NCI-H2196 treated with DMSO at 0.1 percent for 48 hours (cell line): ENCODE results near the gene CASP14.
"Not testable (repeated sequence)": the region's sequence is repeated elsewhere in the genome, so short reads cannot be mapped to it uniquely, and the experiment has no call there.

Experiments used
- DNase-seq: peaks from one replicate; lab custom pipeline; 2025; ENCODE audit not compliant: unreplicated experiment; lab: John Stamatoyannopoulos, UW

Gene CASP14

DNA sequence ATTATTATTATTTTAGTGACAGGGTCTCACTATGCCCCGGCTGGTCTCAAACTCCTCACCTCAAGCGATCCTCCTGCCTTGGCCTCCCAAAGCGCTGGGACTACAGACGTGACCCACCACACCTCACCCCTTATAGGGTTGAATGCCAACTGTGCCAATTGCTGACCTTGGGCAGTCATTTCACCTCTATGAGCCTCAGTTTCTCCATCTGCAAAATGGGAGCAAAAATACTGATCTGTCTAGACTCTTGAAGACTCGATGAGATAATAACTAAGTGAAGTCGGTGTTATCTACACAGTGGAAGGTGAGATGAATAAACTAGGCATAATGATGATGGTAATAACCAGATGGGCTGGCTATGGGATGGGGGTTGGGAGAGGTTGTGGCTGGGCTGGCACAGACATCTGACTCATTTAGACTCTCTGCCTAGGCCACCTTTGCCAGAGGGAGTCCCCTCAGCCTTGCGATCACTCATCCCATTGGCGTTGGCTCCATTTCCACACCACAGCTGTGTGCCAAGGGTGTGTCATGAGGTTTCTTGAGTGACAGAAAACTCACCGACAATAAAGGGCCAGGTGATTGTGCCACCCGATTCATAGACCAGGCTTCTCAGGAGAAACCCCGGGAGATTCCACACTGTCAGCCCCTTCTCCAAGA is at the start of gene CASP14:
TSS of gene CASP14 (plus strand) at position 596 of the 657 bp plus-strand sequence. CDS start 2,772 bp downstream, outside the sequence.
- DNase-seq, result no peak

DNA sequence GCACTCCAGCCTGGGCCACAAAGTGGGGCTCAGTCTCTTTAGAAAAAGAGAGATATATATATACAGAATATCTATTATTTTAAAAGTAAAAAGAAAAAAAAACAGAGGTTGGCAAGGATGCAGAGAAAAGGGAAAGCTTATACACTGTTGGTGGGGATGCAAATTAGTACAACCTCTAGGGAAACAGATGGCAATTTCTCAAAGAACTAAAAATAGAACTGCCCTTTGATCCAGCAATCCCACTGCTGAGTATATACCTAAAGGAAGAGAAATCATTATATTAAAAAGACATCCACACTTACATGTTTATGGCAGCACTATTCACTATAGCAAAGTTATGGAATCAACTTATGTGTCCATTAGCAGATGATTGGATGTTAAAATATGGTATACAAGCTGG is 41.0 kb upstream of the CASP14 start:
- no peak for DNase-seq

DNA sequence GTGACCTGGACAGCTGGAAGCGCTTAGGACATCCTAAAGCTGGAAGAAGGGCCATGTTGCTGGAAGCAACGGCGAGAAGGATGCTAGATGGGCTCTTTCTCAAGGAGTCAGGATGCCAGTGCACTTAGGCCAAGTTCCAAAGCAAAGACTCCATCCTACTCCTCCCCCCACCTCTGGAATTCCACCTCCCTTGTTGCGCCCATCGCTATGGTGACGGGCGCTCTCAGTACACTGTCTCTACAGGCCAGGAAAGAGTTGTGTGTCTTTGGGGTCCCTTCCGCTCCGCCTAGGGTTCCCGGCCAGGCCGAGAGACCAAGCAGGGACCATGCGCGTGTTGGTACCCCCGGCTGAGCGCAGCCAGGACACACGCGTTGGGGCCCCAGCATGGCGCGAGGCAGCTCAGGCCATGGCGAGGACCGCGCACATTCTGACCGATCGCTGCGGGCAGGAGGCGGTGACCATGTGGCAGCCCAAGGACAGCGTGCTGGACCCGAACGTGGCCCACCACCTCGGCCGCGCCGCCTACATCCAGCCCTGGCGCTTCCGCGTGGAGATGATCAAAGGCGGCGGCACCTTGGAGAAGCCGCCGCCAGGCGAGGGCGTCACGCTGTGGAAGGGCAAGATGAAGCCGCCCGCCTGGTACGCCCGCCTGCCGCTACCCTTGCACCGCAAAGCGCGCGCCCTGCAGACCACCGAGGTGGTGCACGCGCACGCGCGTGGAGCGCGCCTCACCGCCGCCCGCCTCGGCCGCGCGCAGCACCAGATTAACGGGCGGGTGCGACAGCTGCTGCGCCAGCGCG is 38.6 kb upstream of the CASP14 start:
- DNase-seq, result no peak

- DNase-seq, result no peak
These were observed 34.7 kb upstream of the CASP14 start for GRCh38 chr19:15014579-15014978.

DNA sequence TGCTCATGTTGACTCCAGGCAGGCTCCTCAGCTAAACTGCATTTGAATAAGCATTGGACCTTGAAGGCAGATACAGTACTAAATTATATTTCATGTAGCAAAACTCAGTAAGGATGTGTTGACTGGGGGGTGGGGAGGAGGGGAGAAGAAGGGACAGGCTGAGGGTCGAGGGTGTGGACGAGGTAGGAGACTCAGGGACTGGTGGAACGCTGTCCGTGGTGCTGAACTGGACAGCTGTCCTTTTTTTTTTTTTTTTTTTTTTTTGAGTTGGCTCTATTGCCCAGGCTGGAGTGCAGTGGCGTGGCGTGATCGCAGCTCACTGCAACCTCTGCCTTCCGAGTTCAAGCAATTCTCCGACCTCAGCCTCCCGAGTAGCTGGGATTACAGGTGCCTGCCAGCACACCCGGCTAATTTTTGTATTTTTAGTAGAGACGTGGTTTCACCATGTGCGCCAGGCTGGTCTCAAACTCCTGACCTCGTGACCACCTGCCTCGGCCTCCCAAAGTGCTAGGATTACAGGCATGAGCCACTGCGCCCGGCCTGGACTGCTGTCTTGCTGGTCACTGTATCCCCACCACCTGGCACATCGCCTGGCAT is 33.2 kb upstream of the CASP14 start:
- no peak for DNase-seq

DNA sequence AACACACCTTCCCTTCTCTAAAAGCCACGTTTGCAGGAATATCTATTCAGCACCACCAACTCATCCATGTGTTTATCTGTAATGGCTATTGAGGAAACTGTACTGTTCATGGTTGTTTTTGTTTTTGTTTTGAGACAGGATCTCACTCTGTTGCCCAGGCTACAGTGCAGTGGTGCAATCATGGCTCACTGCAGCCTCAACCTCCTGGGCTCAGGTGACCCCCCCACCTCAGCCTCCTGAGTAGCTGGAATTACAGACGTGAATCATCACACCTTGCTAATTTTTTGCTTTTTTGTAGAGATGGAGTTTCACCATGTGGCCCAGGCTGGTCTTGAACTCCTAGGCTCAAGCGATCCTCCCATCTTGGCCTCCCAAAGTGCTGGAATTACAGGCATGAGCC is 30.4 kb upstream of the CASP14 start:
- not testable (repeated sequence) for DNase-seq

- DNase-seq, result no peak
These were observed 27.8 kb upstream of the CASP14 start for GRCh38 chr19:15021286-15022007.

DNA sequence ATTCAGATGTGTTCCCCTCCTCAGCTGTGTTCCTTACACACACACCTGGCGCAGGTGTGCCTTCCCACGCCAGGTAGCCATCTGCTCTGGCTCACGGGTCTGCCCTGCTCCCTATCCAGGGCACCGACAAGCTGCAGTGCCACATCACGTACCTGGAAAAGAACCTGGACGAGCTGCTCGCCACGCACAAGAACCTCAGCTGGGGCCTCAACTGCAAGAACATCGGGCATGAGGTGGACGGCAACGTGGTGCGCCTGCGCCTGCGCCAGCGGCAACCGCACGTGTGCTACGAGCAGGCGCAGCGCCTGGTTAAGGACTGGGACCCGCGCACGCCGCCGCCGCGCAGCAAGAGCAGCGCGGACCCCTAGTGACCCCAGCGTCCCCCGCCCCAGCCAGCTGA is 26.5 kb upstream of the CASP14 start:
- DNase-seq, result no peak

DNA sequence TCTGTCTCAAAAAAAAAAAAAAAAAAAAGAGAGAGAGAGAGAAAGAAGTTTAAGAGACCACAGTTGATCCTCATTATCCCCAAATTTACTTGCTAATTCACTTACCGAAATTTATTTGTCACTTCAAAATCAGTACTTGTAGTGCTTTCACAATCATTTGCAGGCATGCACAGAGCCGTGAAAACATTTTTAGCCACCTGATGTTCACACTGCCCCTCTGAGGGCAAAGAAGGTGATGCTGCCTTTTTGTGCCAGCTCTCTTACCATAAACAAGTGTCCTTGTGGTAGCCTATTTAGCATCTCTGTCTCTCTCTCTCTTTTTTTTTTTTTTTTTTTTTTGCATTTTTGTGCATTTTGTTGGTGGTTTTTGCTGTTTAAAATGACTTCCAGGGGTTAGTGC is 24.1 kb upstream of the CASP14 start:
- DNase-seq, result no peak

- no peak for DNase-seq
These were observed 20.8 kb upstream of the CASP14 start for GRCh38 chr19:15028490-15028889.

GRCh38 chr19:15031675-15032074 is 17.6 kb upstream of the CASP14 start:
- DNase-seq, result no peak

- no peak for DNase-seq
These were observed 13.4 kb upstream of the CASP14 start for GRCh38 chr19:15035795-15036311.

DNA sequence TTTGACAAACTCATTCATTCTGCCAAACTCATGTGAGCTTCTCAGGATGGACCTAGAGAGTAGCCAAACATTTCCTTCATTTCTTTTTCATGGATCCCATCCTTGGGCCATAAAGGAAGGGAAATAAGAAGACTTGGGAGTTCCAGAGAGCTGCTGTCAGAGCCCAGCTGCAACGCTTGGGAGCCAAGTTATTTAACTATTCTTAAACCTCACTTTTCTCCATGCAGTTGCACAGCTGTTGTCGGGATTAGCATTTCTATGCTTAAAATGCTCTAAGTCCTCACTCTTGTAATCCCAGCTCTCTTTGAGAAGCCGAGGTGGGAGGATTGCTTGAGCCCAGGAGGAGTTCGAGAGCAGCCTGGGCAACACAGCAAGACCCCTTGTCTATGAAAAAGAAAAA is 11.7 kb upstream of the CASP14 start:
- no peak for DNase-seq

- DNase-seq, result no peak
These were observed 11.0 kb upstream of the CASP14 start for GRCh38 chr19:15038294-15038693.

DNA sequence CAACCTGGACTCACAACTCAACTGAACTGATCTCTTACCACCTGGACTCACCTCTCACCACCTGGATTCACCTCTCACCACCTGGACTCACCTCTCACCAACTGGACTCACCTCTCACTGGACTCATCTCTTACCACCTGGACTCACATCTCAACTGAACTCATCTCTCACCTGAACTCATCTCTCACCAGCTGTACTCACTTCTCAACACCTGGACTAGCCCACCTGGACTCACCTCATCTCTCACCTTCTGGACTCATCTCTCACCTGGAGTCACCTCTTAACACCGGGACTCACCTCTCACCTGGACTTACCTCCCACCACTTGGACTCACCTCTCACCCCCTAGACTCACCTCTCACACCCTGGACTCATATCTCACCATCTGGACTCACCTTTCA is 7.3 kb upstream of the CASP14 start:
- DNase-seq, result no peak

DNA sequence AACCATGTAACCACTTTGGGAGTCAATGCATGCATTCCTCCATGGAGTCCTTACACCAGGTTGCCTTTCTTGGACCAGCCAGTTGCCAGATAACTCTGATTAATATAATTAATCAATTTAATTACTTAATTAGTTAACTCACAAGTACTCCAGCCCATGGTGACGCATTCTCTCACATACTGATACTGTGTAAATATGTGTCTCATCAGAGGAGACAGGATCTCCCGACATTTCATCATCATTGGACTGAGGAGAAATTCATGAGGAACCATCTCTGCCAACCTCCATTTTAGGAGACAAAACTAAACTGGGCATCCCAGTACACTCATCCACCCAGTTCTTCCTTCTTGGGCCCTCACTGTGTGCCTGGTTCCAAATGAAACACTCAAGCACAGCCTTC is 6.5 kb upstream of the CASP14 start:
- no peak for DNase-seq

- DNase-seq, result no peak
These were observed 3.8 kb upstream of the CASP14 start for GRCh38 chr19:15045506-15045905.

GRCh38 chr19:15047680-15048079 is 1.6 kb upstream of the CASP14 start:
- DNase-seq, result no peak

DNA sequence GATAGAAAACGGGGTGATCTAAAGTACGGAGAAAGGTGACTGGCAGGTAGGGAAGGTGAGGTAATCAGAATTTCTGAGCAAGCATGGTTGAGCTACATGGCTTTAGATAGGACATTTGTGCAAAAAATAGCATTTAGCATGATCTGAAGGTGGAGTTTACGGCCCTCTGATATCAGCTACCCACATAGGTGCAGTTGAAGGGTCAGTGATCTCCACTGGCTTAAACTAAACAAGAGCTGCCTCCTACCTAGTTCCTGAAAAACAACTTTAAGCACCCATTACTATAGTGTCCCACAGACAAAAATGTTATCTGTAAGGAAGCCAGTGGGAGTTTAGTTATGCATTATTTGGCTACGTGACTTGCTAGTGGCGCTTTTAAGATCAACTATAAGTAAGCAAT is 1.2 kb upstream of the CASP14 start:
- no peak for DNase-seq

DNA sequence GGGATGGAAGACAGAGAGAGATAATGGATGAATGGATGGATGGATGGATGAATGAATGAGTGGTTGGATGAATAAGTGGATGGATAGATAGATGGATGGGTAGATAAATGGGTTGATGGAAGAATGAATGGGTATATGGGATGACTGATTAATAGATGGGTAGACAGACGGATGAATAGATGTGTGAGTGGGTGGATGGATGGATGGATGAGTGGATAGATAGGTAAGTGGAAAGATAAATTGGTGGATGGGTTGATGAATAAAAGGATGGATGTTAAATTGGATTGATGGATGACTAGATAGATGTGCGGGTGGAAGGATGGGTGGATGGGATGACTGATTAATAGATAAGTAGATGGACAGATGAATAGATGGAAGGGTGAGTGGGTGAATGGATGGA is 1.4 kb downstream of the CASP14 start:
- DNase-seq, result no peak

DNA sequence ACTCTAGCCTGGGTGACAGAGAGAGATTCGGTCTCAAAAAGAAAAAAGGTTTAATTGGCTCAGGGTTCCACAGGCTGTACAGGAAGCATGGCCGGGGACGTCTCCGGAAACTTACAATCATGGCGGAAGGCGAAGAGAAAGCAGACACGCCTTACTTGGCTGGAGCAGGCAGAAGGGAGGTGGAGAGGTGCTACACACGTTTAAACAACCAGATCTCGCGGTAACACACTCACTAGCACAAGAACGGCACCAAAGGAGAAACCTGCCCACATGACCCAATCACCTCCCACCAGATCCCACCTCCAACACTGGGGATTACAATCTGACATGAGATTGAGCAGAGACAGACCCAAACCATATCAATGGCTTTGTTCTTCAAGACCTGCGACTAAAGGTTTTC is 12.8 kb downstream of the CASP14 start:
- no peak for DNase-seq
